ENCODE results near the gene TMEM132D. TPM values are rescaled to one million over a fixed set of nuclear protein-coding genes. Genes with fewer than 3 reads are reported as not detected.

The TMEM132D gene
- total RNA-seq, 2 donors from 2014 or later: not detected

GRCh38 chr12:129080391-129080790 lies 823.4 kb downstream of the TMEM132D start:
- H3K27me3 ChIP-seq (replicated peaks; ENCODE audit: insufficient read depth): no peaks in the 10 kb centered on the region
- no peak overlapping the region for H3K4me3 ChIP-seq
- TF ChIP-seq CTCF (IDR thresholded peaks at IDR 0.05): no peak
- DNase-seq (ENCODE audit: low spot score): no peak
- no peak for ATAC-seq (ENCODE audit: insufficient number of reproducible peaks, low FRiP score, low read depth)
- no peaks in the 10 kb centered on the region for H3K4me1 ChIP-seq (ENCODE audit: control insufficient read depth in 1 of 2, low read depth in 2 of 2)
- H3K36me3 ChIP-seq: no peaks in the 10 kb centered on the region
- H3K27ac ChIP-seq: no peak overlapping the region
- H3K9me3 ChIP-seq: no peaks in the 10 kb centered on the region

GRCh38 chr12:129079719-129080118 lies 824.1 kb downstream of the TMEM132D start:
- no peaks in the 10 kb centered on the region for H3K9me3 ChIP-seq
- no peaks in the 10 kb centered on the region for H3K27me3 ChIP-seq (replicated peaks; ENCODE audit: insufficient read depth)
- no peak overlapping the region for H3K27ac ChIP-seq
- DNase-seq (ENCODE audit: low spot score) (no peak), ATAC-seq (ENCODE audit: insufficient number of reproducible peaks, low FRiP score, low read depth) (no peak)
- TF ChIP-seq CTCF (IDR thresholded peaks at IDR 0.05): no peak
- H3K4me1 ChIP-seq (ENCODE audit: control insufficient read depth in 1 of 2, low read depth in 2 of 2): no peaks in the 10 kb centered on the region
- no peak overlapping the region for H3K4me3 ChIP-seq
- H3K36me3 ChIP-seq: no peaks in the 10 kb centered on the region

GRCh38 chr12:129076441-129077320 lies 827.1 kb downstream of the TMEM132D start:
- no peak overlapping the region for H3K4me3 ChIP-seq
- no peaks in the 10 kb centered on the region for H3K36me3 ChIP-seq
- no peak overlapping the region for H3K27ac ChIP-seq
- no peak for ATAC-seq (ENCODE audit: insufficient number of reproducible peaks, low FRiP score, low read depth)
- no peak for DNase-seq (ENCODE audit: low spot score)
- TF ChIP-seq CTCF (IDR thresholded peaks at IDR 0.05): no peak
- no peaks in the 10 kb centered on the region for H3K27me3 ChIP-seq (replicated peaks; ENCODE audit: insufficient read depth)
- H3K9me3 ChIP-seq: no peaks in the 10 kb centered on the region
- H3K4me1 ChIP-seq (ENCODE audit: control insufficient read depth in 1 of 2, low read depth in 2 of 2): no peaks in the 10 kb centered on the region

GRCh38 chr12:129075460-129076208 lies 828.2 kb downstream of the TMEM132D start:
- H3K9me3 ChIP-seq: no peaks in the 10 kb centered on the region
- no peak for ATAC-seq (ENCODE audit: insufficient number of reproducible peaks, low FRiP score, low read depth)
- H3K4me3 ChIP-seq: no peak overlapping the region
- no peak overlapping the region for H3K27ac ChIP-seq
- DNase-seq (ENCODE audit: low spot score): no peak
- TF ChIP-seq CTCF (IDR thresholded peaks at IDR 0.05): no peak
- H3K36me3 ChIP-seq: no peaks in the 10 kb centered on the region
- no peaks in the 10 kb centered on the region for H3K27me3 ChIP-seq (replicated peaks; ENCODE audit: insufficient read depth)
- H3K4me1 ChIP-seq (ENCODE audit: control insufficient read depth in 1 of 2, low read depth in 2 of 2): no peaks in the 10 kb centered on the region

- Histone ChIP-seq H3K9me3 (no peaks in the 10 kb centered on the region), H3K36me3 (no peaks in the 10 kb centered on the region), H3K4me3 (no peak overlapping the region), H3K27me3 (replicated peaks; ENCODE audit: insufficient read depth) (no peaks in the 10 kb centered on the region), H3K4me1 (ENCODE audit: control insufficient read depth in 1 of 2, low read depth in 2 of 2) (no peaks in the 10 kb centered on the region), H3K27ac (no peak overlapping the region)
- ATAC-seq (ENCODE audit: insufficient number of reproducible peaks, low FRiP score, low read depth) (no peak), DNase-seq (ENCODE audit: low spot score) (no peak)
- TF ChIP-seq CTCF (IDR thresholded peaks at IDR 0.05): no peak
These were observed 829.4 kb downstream of the TMEM132D start for GRCh38 chr12:129074379-129074778.

Data from thoracic aorta (tissue), 2 donors.